HepG2 (cell line): ENCODE data around the gene ABCB8. TPM values are rescaled to one million over a fixed set of nuclear protein-coding genes. Genes with fewer than 3 reads are reported as not detected.

Experiments
- CBX1 ChIP-seq: IDR thresholded peaks from one replicate; pipeline ENCODE4 v1.6.1; 2016; ENCODE audit warnings: antibody characterized with exemption, low read depth
- CC2D1A ChIP-seq: sonication (generic); formaldehyde crosslinking; IDR thresholded peaks from 2 replicates; pipeline ENCODE4 v1.8.1; 2023; ENCODE audit warnings: mild to moderate bottlenecking, missing genetic modification reagents
- CSRNP1 ChIP-seq: sonication (generic); formaldehyde crosslinking; IDR thresholded peaks from 2 replicates; pipeline ENCODE4 v1.8.1; 2023; ENCODE audit warnings: mild to moderate bottlenecking, missing genetic modification reagents
- ETV6 ChIP-seq: sonication (generic); formaldehyde crosslinking; conservative IDR thresholded peaks from 2 replicates; pipeline ENCODE4 v1.4.0; 2020; ENCODE audit warnings: missing genetic modification reagents
- FOXC1 ChIP-seq: sonication (generic); formaldehyde crosslinking; IDR thresholded peaks from 2 replicates; pipeline ENCODE4 v1.8.0; 2022; ENCODE audit warnings: mild to moderate bottlenecking, missing genetic modification reagents, borderline replicate concordance
- GLI4 ChIP-seq: sonication (generic); formaldehyde crosslinking; IDR thresholded peaks from 2 replicates; pipeline ENCODE4 v1.5.1; 2020; ENCODE audit warnings: missing genetic modification reagents, mild to moderate bottlenecking, moderate library complexity, borderline replicate concordance
- HCFC1 ChIP-seq: fragments of 150-350 bp; IDR thresholded peaks from 2 replicates; pipeline ENCODE4 v1.6.1; 2014; ENCODE audit warnings: low read depth, low read length
- HNF1B ChIP-seq: sonication (generic); formaldehyde crosslinking; IDR thresholded peaks from 2 replicates; pipeline ENCODE4 v1.5.1; 2020; ENCODE audit warnings: mild to moderate bottlenecking, moderate library complexity, missing genetic modification reagents
- MAX ChIP-seq: IDR thresholded peaks from 2 replicates; pipeline ENCODE4 v1.6.1; 2012; ENCODE audit warnings: inconsistent platforms
- PAF1 ChIP-seq: IDR thresholded peaks from 2 replicates; pipeline ENCODE4 v1.6.1; 2016; ENCODE audit warnings: missing genetic modification reagents, missing compliant biosample characterization
- PAXIP1 ChIP-seq: sonication (generic); formaldehyde crosslinking; conservative IDR thresholded peaks from 2 replicates; pipeline ENCODE4 v1.4.0; 2020; ENCODE audit warnings: mild to moderate bottlenecking, missing genetic modification reagents, moderate library complexity
- PCBP2 ChIP-seq: fragments of 200-400 bp; formaldehyde crosslinking; optimal IDR thresholded peaks from 2 replicates; pipeline ENCODE3; 2018; ENCODE audit warnings: low read length, low read depth; ENCODE audit not compliant: poor library complexity, severe bottlenecking
- SNAPC2 ChIP-seq: sonication (generic); formaldehyde crosslinking; IDR thresholded peaks from 2 replicates; pipeline ENCODE4 v1.8.1; 2022; ENCODE audit warnings: mild to moderate bottlenecking, missing genetic modification reagents
- TBX2 ChIP-seq: sonication (generic); formaldehyde crosslinking; IDR thresholded peaks from 2 replicates; pipeline ENCODE4 v1.5.0; 2020; ENCODE audit warnings: missing genetic modification reagents, mild to moderate bottlenecking, borderline replicate concordance
- ZFP1 ChIP-seq: IDR thresholded peaks from 2 replicates; pipeline ENCODE4 v1.6.1; 2016
- ZNF205 ChIP-seq: IDR thresholded peaks from 2 replicates; pipeline ENCODE4 v1.6.1; 2018; ENCODE audit warnings: missing biosample characterization, missing genetic modification reagents
- ZNF292 ChIP-seq: sonication (generic); formaldehyde crosslinking; IDR thresholded peaks from 2 replicates; pipeline ENCODE4 v1.8.1; 2022; ENCODE audit warnings: mild to moderate bottlenecking, low read depth, missing genetic modification reagents, borderline replicate concordance
- ZNF326 ChIP-seq: sonication (generic); formaldehyde crosslinking; IDR thresholded peaks from 2 replicates; pipeline ENCODE4 v1.4.0; 2020; ENCODE audit warnings: missing genetic modification reagents, borderline replicate concordance
- ZNF704 ChIP-seq: sonication (generic); formaldehyde crosslinking; IDR thresholded peaks from 2 replicates; pipeline ENCODE4 v1.8.1; 2023; ENCODE audit warnings: mild to moderate bottlenecking, inconsistent platforms, moderate library complexity, missing genetic modification reagents, borderline replicate concordance
- ZNF775 ChIP-seq: sonication (generic); formaldehyde crosslinking; IDR thresholded peaks from 2 replicates; pipeline ENCODE4 v1.4.0; 2020; ENCODE audit warnings: missing genetic modification reagents, mild to moderate bottlenecking, moderate library complexity, borderline replicate concordance
- ZNF780A ChIP-seq: sonication (generic); formaldehyde crosslinking; IDR thresholded peaks from 2 replicates; pipeline ENCODE4 v1.8.0; 2022; ENCODE audit warnings: mild to moderate bottlenecking, missing genetic modification reagents, moderate library complexity
- polyA plus RNA-seq, 8 experiments: library from polyadenylated mRNA; depleted of rRNA in 3 of 8; stranded (reverse) in 7 of 8; unstranded in 1 of 8; fragments of >200 nt; fragmentation: Illumina TruSeq in 4 of 8; extraction: Trizol in 4 of 8; gene quantifications; 2 replicates each; pipeline versions ENCODE4 v1.2.1 to v1.2.3, GENCODE V29; 2011 to 2016; ENCODE audit warnings: low read depth in 4 of 8, missing spikeins in 1 of 8, mixed read lengths in 1 of 8; ENCODE audit not compliant: insufficient read depth in 1 of 8
- total RNA-seq, 5 experiments: library from RNA; depleted of rRNA; stranded (reverse); fragments of >200 nt; fragmentation: Illumina TruSeq; extraction: Trizol; gene quantifications; 2 replicates each; pipeline ENCODE4 v1.2.3, GENCODE V29; 2016; ENCODE audit warnings: low read depth in 1 of 5

The ABCB8 gene
- total and polyA plus RNA-seq, 2 of the 13 experiments (the other 11 are each of a cell fraction or from before 2014, with no cell fraction given), result 6.6 to 16.7 TPM

- TF ChIP-seq PAXIP1, result peak; percentile 82
- no peak for TF ChIP-seq ZNF326 (CRISPR knock-in tag)
- no peak for TF ChIP-seq ZNF292 (CRISPR knock-in tag)
- TF ChIP-seq FOXC1, result peak; percentile 50; the same call in 1 of the 2 replicates
- TF ChIP-seq ETV6 (CRISPR knock-in tag), result no peak
- no peak for TF ChIP-seq ZNF775
- TF ChIP-seq CBX1, result no peak
- 0 out of 2 replicates have a peak, but pooled peaks have one; percentile 36 for TF ChIP-seq ZNF704 (CRISPR knock-in tag)
- TF ChIP-seq GLI4 (CRISPR knock-in tag), result no peak
- no peak for TF ChIP-seq PAF1 (CRISPR knock-in tag)
- TF ChIP-seq ZFP1 (CRISPR knock-in tag), result 0 out of 2 replicates have a peak, but pooled peaks have one; percentile 33
- peak; percentile 59 for TF ChIP-seq TBX2 (CRISPR knock-in tag)
- TF ChIP-seq HNF1B, result peak; percentile 97
- no peak for TF ChIP-seq ZNF205 (CRISPR knock-in tag)
- TF ChIP-seq HCFC1, result no peak
- TF ChIP-seq SNAPC2 (CRISPR knock-in tag), result no peak
- TF ChIP-seq PCBP2, result no peak
- no peak; the same call in 1 of the 2 replicates for TF ChIP-seq ZNF780A (CRISPR knock-in tag)
- peak; percentile 96 for TF ChIP-seq MAX
- no peak for TF ChIP-seq CC2D1A (CRISPR knock-in tag)
- TF ChIP-seq CSRNP1 (CRISPR knock-in tag), result no peak; the same call in 1 of the 2 replicates
Measured at GRCh38 chr7:151062399-151063211, 34.4 kb downstream of the ABCB8 start (continued).
